ENCODE measurements around the gene AGBL5.
A peak's percentile ranks its signal among the peaks of the same experiment; 100 is the strongest.
"Not testable (repeated sequence)": the region's sequence is repeated elsewhere in the genome, so short reads cannot be mapped to it uniquely, and the experiment has no call there.

The AGBL5 gene

GRCh38 chr2:27091746-27092695 lies 40.6 kb downstream of the AGBL5 start:
- DNase-seq (ENCODE audit: low spot score), result no peak

GRCh38 chr2:27092696-27093429 lies 41.4 kb downstream of the AGBL5 start:
- DNase-seq (ENCODE audit: low spot score), result no peak

- no peak for DNase-seq (ENCODE audit: low spot score)
Measured at GRCh38 chr2:27093430-27094352, 42.2 kb downstream of the AGBL5 start.

GRCh38 chr2:27094353-27094984 lies 43.0 kb downstream of the AGBL5 start:
- DNase-seq (ENCODE audit: low spot score), result no peak

- DNase-seq (ENCODE audit: low spot score), result no peak
Measured at GRCh38 chr2:27095427-27095744, 43.9 kb downstream of the AGBL5 start.

GRCh38 chr2:27095745-27096651 lies 44.5 kb downstream of the AGBL5 start:
- DNase-seq (ENCODE audit: low spot score), result peak; percentile 48

- no peak for DNase-seq (ENCODE audit: low spot score)
Measured at GRCh38 chr2:27096748-27097297, 45.4 kb downstream of the AGBL5 start.

GRCh38 chr2:27097341-27097740 lies 45.9 kb downstream of the AGBL5 start:
- DNase-seq (ENCODE audit: low spot score), result no peak

- DNase-seq (ENCODE audit: low spot score), result no peak
Measured at GRCh38 chr2:27099334-27099955, 48.0 kb downstream of the AGBL5 start.

GRCh38 chr2:27100036-27100435 lies 48.6 kb downstream of the AGBL5 start:
- DNase-seq (ENCODE audit: low spot score), result no peak

- DNase-seq (ENCODE audit: low spot score), result no peak
Measured at GRCh38 chr2:27102329-27102728, 50.9 kb downstream of the AGBL5 start.

GRCh38 chr2:27105981-27106380 lies 54.5 kb downstream of the AGBL5 start:
- no peak for DNase-seq (ENCODE audit: low spot score)

- no peak for DNase-seq (ENCODE audit: low spot score)
Measured at GRCh38 chr2:27108221-27108620, 56.8 kb downstream of the AGBL5 start.

- DNase-seq (ENCODE audit: low spot score), result no peak
Measured at GRCh38 chr2:27109083-27109482, 57.6 kb downstream of the AGBL5 start.

GRCh38 chr2:27110603-27111352 lies 59.3 kb downstream of the AGBL5 start:
- DNase-seq (ENCODE audit: low spot score), result not testable (repeated sequence)

- DNase-seq (ENCODE audit: low spot score), result not testable (repeated sequence)
Measured at GRCh38 chr2:27111392-27112078, 60.1 kb downstream of the AGBL5 start.

- no peak for DNase-seq (ENCODE audit: low spot score)
Measured at GRCh38 chr2:27115519-27115918, 64.1 kb downstream of the AGBL5 start.

GRCh38 chr2:27117995-27118524 lies 66.6 kb downstream of the AGBL5 start:
- DNase-seq (ENCODE audit: low spot score), result no peak
